Measurements from ENCODE around the gene TTLL6. TPM values are rescaled to one million over a fixed set of nuclear protein-coding genes. Genes with fewer than 3 reads are reported as not detected.
"Not testable (repeated sequence)": the region's sequence is repeated elsewhere in the genome, so short reads cannot be mapped to it uniquely, and the experiment has no call there.

TTLL6 gene
- total and polyA plus RNA-seq, 12 donors, result 0.06 to 0.73 (median 0.21) TPM; not detected in 8

GRCh38 chr17:48718761-48719641 is 98.0 kb downstream of the TTLL6 start:
- DNase-seq (no peak), ATAC-seq (no peak)
- TF ChIP-seq CTCF (IDR thresholded peaks at IDR 0.05), result no peak
- peaks cover 61 to 100% (median 100%) of the 10 kb centered on the region in 7 donors for H3K27me3 ChIP-seq
- H3K4me1 ChIP-seq, result peaks cover 0 to 30% (median 22%) of the 10 kb centered on the region in 9 donors
- H3K4me3 ChIP-seq, result no peak overlapping the region
- no peaks in the 10 kb centered on the region for H3K36me3 ChIP-seq
- H3K9me3 ChIP-seq, result no peaks in the 10 kb centered on the region
- no peak overlapping the region for H3K27ac ChIP-seq
- intact Hi-C loops (cut with DNase I), result no loop called here
- 2 to 6% methylated on average over 80 of the region's 80 CpGs for WGBS, 2 donors

GRCh38 chr17:48718227-48718760 is 98.7 kb downstream of the TTLL6 start:
- DNase-seq (no peak), ATAC-seq (no peak)
- peaks cover 0 to 23% (median 15%) of the 10 kb centered on the region in 9 donors for H3K4me1 ChIP-seq
- intact Hi-C loops (cut with DNase I), result no loop called here
- no peak overlapping the region for H3K4me3 ChIP-seq
- H3K36me3 ChIP-seq, result no peaks in the 10 kb centered on the region
- peaks cover 54 to 100% (median 100%) of the 10 kb centered on the region in 7 donors for H3K27me3 ChIP-seq
- no peak overlapping the region for H3K27ac ChIP-seq
- TF ChIP-seq CTCF (IDR thresholded peaks at IDR 0.05), result no peak
- 10 to 12% methylated on average over 24 of the region's 24 CpGs for WGBS, 2 donors
- H3K9me3 ChIP-seq, result no peaks in the 10 kb centered on the region

DNA sequence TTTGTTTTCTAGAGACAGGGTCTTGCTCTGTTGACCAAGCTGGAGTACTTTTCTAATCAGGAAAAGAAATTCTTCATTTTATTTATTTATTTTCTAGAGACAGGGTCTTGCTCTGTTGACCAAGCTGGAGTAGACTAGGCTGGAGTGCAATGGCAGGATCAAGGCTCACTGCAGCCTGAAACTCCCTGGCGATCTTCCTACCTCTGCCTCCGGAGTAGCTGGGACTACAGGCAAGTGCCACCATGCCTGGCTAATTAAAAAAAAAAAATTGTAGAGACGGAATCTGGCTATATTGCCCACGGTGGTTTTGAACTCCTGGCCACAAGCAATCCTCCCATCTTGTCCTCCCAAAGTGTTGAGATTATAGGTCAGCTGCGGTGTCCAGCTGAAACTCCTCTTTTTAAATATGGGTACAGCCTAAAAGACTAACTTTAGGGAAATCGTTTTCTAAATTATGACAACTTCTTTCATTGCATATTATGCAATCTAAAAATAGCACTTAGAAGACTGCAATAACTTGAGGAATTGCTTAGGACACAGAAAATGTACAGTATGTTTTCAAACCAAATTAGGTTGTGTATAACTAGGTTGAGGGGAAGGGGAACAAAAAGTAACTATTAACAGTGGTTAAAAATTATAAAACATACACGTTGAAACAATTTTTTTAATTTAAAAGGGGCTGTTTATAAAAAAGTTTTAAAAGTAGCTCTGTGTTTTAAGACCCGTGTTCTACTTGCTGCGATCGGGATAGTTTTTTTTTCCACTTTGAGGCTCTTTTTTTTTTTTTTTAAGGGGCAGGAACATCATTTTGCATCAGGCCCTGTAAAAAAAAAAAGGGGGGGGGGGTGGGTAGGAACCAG is 99.4 kb downstream of the TTLL6 start:
- Histone ChIP-seq H3K27ac (no peak overlapping the region), H3K36me3 (no peaks in the 10 kb centered on the region), H3K4me3 (no peak overlapping the region), H3K9me3 (no peaks in the 10 kb centered on the region), H3K27me3 (peaks cover 47 to 100% (median 100%) of the 10 kb centered on the region in 7 donors), H3K4me1 (peaks cover 0 to 18% (median 15%) of the 10 kb centered on the region in 9 donors)
- intact Hi-C loops (cut with DNase I), result no loop called here
- DNase-seq, result no peak
- TF ChIP-seq CTCF (IDR thresholded peaks at IDR 0.05), result no peak
- 11 to 12% methylated on average over 10 of the region's 10 CpGs for WGBS, 2 donors
- ATAC-seq, result no peak

DNA sequence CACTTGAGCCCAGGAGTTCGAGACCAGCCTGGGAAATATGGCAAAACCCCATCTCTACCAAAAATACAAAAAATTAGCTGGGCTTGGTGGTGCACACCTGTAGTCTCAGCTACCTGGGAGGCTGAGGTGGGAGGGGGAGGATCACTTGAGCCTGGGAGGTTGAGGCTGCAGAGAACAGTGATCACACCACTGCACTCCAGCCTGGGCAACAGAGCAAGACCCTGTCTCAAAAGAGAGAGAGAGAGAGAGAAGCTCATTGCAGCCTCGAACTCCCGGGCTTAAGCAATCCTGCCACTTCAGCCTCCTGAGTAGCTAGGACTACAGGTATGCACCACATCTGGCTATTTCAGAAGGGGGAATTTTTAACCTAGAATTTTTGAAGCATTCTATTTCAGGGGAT is 100.5 kb downstream of the TTLL6 start:
- H3K36me3 ChIP-seq; H3K4me3 ChIP-seq; intact Hi-C loops (cut with DNase I); H3K9me3 ChIP-seq; H3K27ac ChIP-seq; ATAC-seq; DNase-seq: not testable (repeated sequence)
- Histone ChIP-seq H3K4me1 (peaks cover 0 to 18% (median 15%) of the 10 kb centered on the region in 9 donors), H3K27me3 (peaks cover 38 to 100% (median 100%) of the 10 kb centered on the region in 7 donors)
- 69 to 71% methylated on average over 3 of the region's 3 CpGs for WGBS, 2 donors
